Stimulated activated CD4-positive, alpha-beta T cell treated with anti-CD3 and anti-CD28 coated beads, Interleukin-2, amount 100 ng/mL, for 24 hours (primary cell): ENCODE results near the gene HSD17B3.
"Not testable (repeated sequence)": the region's sequence is repeated elsewhere in the genome, so short reads cannot be mapped to it uniquely, and the experiment has no call there.

Experiments used
- DNase-seq, 2 donors: peaks; one replicate each; pipeline ENCODE4 v3.0.0-alpha.2; 2020

HSD17B3 gene

GRCh38 chr9:96192710-96193109, 109.3 kb downstream of the HSD17B3 start:
- no peak for DNase-seq

GRCh38 chr9:96189995-96190394, 112.0 kb downstream of the HSD17B3 start:
- no peak for DNase-seq

GRCh38 chr9:96189581-96189980, 112.4 kb downstream of the HSD17B3 start:
- DNase-seq, result not testable (repeated sequence)

GRCh38 chr9:96188571-96188970, 113.4 kb downstream of the HSD17B3 start:
- no peak for DNase-seq

GRCh38 chr9:96187151-96187555, 114.8 kb downstream of the HSD17B3 start:
- DNase-seq, result no peak

GRCh38 chr9:96186591-96187011, 115.4 kb downstream of the HSD17B3 start:
- no peak for DNase-seq

GRCh38 chr9:96185518-96186156, 116.3 kb downstream of the HSD17B3 start:
- DNase-seq, result no peak
